GM21381 (cell line): ENCODE data around the gene GANAB.
A peak's percentile ranks its signal among the peaks of the same experiment; 100 is the strongest.
"Not testable (repeated sequence)": the region's sequence is repeated elsewhere in the genome, so short reads cannot be mapped to it uniquely, and the experiment has no call there.

Experiments used
- ATAC-seq: cut with Tn5 transposase; IDR thresholded peaks from one replicate; pipeline ENCODE4 v1.9.1; 2021; ENCODE audit warnings: mild to moderate bottlenecking, moderate library complexity; ENCODE audit not compliant: unreplicated experiment

The GANAB gene

DNA sequence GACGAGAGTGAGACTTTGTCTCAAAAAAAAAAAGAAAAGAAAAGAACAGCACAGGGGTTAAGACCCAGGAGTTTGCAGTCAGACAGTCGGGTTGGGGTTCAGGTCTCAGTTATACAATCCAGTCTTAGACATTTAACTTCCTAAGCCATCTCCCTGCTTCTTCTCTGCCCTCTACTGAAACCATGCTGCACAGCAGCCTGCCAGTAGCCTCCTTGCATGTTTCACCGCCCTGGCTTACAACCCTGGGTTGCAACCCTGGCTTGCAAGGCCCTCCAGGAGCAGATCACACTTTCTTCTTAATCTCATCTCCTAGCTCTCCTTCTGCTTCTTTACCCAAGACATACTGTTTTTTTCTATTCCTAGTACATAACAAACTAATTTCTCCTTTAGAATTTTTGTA lies 18.7 kb downstream of the GANAB start:
- ATAC-seq: no peak

DNA sequence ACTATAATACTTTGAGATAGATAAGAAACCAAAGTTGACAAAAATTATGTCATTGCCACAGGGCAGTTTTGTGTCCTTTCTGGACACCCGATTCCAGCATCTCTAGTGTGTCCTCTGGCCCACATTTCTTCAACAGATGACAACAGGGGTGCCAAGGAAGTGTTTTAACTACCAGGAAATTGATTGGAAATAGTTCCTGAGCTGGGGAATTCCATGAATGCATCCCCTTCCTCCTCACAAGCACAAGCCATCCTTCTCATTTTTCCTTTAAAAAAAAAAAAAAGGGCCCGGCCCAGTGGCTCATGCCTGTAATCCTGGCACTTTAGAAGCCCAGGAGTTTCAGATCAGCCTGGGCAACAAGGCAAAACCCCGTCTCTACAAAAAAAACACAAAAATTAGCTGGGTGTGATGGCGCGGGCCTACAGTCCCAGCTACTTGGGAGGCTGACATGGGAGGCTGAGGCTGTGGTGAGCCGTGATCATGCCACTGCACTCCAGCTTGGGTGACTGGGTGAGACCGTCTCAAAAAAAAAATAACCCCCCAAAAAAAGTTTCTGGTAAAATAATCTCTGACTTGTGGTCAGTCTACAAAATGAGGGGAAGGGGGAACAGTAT lies 23.8 kb downstream of the GANAB start:
- ATAC-seq: no peak

DNA sequence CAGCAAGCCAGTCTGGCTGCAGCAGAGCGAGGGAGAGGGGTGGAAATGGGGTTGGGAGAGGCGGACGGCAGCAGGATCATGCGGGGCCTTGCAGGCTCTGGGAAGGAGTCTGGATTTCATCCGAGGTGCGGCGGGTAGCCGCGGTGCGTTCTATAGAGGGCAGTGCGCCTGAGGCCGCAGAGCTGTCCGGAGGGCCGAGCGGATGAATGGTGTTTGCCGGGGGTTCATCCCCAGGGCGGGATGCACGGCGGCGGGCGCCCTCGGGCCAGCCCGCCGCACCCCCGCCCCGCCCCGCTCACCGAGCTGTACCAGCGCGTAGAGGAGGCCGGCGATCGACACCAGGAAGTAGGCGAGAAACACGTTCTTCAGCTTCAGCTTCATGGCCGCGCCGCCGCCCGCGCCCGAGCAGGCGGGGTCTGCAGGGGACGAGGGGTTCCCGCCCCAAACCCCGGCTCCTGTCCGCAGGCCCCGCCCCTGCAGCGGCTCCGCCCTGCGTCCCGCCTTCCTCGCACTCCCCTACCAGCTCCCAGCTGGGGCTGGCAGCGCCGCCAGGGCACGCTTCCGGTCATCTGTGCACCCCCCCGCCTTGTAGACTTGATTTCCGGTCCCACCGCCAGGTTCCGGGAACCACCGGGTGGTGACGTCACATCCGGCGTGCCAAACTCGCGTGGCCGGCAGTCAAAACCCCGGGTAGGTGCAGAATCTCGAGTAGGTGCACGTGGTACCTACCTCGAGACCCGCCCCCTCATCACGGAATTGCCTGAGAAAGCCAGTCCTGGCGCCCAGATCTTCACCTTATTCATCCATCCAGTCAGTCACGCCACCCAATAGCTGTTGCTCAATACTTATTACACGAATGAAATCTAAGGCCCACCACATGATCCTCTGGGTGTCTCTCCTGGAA lies 24.6 kb downstream of the GANAB start, which contains the start of gene B3GAT3:
Gene B3GAT3, minus strand, starts transcription at position 420 of the 904 bp plus-strand sequence. Its CDS starts 39 bp downstream, at position 381.
- ATAC-seq: peak; percentile 94

DNA sequence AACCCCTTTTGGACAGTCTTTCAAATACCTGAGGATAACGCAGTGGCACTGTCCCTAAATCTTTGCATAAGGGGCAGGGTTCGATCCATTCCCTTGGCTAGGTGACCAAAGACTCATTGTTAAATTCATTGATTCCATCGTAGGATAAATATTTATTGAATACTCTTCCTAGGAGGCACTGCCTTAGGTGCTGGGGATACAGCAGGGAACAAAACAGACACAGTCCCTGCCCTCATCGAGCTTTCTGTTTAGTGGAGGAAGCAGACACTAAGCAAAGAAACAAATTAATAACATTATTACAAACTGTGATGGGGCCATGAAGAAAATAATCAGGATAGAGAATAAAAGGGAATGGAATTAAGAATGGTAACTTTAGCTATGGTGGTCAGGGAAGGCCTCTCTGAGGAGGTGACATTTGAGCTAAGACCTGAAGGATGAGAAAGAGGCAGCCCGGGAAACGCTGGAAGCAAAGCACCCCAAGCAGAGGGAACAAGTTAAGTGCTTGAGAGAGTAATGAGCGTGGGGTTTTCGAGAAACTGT lies 25.3 kb downstream of the GANAB start:
- no peak for ATAC-seq

DNA sequence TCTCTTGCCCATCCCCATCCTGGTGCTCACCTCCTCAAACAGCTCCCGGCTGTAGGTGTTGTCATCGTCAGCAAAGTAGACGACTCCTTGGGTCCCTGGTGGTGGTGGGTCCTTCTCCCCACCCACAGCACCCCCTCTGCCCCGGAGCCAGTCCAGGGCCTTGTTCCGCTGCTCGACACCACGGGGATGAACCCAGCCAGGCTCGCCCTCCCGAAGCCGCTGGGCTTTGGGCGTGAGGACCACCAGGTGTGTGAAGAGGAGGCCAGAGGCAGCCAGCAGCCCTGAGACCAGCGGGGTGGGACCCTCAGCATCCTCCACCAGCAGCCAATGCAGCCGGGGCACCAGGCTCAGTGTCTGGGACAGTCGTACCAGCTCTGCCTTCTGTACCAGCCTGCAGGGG lies 29.5 kb downstream of the GANAB start:
- ATAC-seq: not testable (repeated sequence)

DNA sequence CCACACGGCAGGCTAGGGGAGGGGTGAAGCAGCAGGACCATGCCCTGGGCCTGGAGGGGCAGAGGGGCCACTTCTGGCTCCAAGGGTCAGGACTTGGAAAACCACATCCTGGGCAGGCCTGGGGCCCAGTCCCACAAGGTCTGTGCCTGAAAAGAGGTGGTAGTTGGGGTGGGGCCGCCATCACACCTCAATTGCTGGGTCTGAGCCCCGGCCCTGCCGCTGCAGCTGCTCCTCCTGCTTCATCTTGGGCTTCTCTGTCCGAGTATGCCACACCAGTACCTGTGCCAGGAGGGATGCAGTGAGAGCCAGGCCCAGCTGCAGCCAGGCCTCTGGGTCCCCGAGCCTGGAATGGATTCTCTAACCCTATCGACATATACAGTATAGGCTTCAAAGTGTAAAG lies 30.9 kb downstream of the GANAB start:
- no peak for ATAC-seq

DNA sequence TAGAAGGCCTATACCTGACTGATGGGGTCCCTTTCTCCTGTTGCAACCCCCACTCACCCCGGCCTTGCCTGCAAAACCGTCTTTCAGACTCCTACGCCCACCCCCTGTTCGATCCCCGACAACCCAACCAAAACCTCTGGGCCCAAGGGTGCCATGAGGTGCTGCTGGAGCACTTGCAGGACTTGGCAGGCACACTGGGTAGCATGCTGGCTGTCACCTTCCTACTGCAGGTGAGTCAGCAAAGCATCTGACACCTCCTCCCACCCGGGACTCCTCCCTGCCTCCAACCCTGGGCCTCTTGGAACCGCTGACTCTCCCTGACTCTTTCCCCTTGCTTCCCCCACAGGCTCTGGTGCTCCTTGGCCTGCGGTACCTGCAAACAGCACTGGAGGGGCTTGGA lies 32.1 kb downstream of the GANAB start:
- no peak for ATAC-seq

DNA sequence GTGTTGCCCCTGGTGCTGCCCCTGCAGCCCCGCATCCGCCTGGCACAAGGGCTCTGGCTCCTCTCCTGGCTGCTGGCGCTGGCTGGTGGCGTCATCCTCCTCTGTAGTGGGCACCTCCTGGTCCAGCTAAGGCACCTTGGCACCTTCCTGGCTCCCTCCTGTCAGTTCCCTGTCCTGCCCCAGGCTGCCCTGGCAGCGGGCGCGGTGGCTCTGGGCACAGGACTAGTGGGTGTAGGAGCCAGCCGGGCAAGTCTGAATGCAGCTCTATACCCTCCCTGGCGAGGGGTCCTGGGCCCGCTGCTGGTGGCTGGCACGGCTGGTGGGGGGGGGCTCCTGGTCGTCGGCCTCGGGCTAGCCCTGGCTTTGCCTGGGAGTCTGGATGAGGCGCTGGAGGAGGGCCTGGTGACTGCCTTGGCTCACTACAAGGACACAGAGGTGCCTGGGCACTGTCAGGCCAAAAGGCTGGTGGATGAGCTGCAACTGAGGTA lies 33.1 kb downstream of the GANAB start:
- ATAC-seq: no peak

DNA sequence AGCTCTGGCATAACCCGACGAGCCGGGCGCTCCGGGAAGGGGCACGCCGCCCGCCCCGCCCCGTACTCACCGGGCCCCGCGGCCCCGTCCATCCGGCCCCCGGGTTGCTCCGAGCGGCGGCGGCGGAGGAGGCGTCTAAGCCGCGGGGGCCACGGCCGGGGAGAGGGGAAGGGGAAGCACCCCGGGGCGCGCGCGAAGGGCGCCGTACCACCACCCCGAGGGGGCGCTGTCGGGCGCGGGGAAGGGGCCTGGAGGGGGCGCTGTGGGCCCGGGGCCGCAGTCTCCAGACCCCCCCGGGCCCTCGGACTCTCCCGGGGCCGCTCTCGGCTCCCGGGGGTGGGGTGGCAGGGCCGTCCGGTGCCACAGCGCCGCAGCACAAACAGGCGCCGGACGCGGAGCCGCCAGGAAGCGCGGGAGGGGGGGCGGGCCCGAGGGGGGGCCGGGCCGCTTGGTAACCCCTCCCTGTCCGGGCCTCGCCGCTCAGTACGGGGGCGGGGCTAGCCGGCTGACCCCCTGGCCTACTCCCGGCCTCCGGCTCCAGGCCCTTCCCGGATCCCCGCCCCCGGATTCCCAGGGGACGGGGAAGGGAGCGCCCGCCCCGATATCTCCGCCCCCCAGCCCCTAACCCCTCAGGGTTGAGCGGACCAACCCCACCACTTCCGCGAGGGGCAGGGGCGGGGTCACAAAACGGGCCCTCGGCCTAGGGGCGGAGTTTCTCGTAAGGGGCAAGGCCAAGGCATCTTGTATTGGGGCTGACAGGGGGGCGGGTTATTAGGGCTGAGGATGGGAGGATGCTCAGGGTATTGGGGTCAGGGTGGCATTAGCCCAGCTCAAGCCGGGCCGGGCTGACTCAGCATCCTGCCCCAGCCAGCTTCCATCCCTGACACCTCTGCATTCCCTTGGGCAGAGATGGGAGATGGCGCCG lies 33.8 kb downstream of the GANAB start, which contains the start of the genes EML3 and ROM1:
Gene EML3, minus strand, starts transcription at position 410 of the 925 bp plus-strand sequence. Its CDS starts 318 bp downstream, at position 92.
Gene ROM1, plus strand, starts transcription at position 892 of the 925 bp plus-strand sequence. Its CDS starts 25 bp downstream, at position 917.
- ATAC-seq: peak; percentile 70

DNA sequence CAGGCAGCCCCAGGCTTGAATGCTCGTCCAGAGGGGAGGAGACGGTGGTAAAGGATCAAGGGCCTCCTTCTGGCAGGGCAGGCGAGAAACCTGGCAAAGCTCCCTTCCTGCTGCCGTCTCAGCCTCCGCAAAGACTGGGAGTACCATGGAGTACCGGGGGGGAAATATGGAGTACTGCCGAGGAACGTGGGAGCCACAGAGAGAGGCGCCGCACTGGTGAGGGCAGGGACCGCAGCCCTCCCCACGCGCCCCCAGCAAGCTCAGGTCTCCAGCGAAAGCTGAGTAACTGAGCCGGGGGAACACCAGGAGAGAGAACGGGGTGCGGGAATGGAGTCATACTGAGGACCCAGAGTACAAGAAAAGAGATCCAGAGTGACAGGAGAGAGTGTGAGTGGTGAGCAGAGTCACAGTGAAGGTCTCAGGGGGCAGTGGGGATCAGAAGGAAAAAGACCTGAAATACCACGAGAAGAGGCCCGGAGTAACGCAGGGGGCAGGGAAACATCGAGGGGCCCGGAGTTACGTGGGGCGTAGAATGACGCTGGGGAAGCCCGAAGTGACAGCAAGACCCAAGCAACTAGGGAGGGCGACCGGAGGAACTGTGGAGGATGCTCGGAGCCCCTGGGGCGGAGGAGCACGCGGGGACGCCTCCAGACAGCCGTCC lies 34.6 kb downstream of the GANAB start:
- no peak for ATAC-seq

DNA sequence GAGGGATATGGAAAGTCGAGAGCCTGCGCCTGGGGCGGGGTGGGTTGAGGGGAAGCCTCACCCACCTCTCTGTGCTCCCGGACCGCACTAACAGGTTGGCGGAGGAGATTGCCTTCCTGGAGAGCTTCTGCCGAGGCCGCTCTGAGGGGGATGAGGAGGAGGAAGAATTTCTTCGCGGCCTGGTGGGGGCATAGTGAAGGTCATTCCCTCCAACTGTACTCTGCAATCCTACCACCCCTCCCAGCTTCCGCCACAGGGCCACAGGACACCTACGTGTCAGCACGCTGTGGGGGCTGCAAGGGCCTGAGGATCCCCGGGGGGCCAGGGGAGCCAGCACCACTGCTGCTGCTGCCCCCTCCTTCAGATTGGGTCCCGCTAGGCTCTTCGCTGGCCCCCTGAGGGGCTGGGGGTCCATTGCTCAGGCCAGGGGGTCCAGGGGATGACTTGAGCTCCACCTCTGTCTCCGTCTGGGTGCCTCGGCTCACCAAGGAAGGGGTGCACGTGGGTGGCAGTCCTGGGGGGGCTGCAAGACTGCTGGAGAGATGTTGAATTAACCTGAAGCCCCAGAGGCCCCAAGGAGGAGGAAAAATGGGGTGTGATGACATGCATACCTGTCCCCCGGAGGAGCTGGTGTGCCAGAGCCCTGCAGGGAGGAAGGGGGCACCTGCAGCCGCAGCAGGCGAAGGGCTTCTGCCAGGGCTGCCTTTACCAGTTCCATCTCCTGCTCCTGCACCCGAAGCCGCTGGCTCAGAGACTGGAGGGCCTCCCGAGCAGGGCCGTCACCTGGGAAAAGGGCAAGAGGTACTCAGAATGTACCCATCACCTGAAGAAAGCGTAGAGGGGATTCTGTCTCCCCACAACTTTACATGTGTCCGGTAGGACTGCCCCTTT lies 35.4 kb downstream of the GANAB start:
- ATAC-seq: no peak

DNA sequence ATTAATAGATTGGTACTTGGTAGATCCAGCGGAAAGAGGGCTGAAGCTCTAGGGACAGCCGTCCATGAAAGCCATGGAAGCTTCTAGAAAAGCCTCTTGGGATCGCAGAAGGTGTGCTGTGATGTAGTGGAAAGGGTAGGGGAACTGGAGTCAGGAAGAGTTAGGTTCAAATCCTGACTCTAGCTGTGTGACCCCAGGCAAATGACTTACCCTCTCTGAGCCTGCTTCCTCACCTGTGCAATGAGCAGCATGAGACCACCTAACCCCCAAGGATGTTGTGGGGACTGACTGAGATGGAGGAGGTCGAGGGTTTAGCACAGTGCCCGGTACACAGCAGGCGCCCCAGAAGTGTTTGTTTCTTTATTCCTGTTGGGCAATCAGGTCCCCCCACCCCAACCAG lies 36.0 kb downstream of the GANAB start:
- ATAC-seq: no peak

DNA sequence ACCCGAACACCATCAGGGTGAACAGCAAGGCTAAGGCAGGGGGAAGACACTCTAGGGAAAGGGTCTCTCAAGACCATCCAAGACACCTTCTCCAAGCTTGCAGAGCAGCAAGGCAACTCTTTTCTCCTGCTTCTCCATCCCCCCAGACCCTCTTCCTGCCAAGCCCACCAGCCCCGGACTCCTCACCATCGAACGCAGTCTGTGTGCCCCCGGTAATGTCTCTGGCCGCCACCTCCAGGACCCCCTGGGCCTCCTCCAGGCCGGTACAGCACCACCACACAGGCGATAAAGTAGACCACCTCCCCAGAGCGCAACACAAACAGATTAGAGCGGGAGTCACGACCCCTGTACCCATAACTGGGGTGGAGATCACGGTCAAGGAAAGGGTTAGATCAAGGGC lies 37.6 kb downstream of the GANAB start:
- no peak for ATAC-seq

DNA sequence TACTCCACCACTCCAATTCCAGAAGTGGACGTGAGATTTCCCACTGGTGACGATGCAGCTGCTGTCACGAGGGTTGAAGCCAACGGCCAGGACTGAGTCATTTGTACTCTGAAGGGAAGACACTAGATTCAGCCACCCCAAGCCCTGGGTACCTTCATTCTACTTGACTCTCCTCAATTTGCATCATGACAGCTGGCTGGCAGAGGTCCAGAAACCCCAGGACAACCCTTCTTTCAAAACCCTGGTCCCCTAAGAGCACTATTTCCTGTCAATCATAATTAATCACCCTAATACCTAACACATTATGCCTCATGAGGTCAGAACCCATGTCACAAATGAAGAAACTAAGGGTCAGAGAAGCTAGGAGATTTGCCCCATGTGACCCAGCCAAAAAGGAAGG lies 38.7 kb downstream of the GANAB start:
- ATAC-seq: no peak

DNA sequence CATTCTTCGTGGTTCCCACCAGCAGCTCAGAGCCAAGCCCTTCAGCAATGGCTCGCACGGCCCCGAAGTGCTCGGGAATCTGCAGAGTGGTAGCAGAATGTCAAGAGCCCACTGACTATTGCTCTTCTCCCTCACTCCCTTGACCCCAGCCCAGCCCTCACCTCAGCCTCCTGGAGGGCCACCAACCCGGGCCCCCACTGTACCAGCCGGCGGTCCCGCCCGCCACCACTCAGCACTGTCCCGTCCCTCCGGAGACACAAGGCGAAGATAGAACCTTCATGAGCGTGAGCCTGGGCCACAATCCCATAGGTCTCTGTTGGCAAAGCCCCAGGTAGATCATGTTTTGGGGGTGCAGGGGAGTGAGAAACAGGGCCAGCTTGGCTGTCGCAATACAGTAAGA lies 40.5 kb downstream of the GANAB start:
- ATAC-seq: no peak

DNA sequence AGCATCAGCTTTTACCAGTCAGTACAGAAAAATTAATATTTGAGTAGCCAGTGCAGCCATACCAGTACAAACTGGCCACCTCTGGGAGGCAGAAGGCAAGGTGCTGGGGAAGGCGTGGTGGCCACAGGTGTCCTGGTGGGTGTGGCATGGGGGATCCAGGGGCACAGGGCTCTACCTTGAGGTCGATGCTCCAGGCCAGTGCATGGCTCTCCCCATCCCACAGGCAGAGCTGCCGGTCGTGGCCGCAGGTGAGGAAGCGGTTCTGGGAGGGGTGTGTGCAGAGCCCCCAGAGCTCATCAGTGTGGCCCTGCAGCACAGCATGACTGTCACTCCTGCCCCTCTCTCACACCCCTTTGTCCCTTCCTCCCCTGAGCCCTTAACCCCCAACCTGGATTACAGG lies 40.9 kb downstream of the GANAB start:
- no peak for ATAC-seq

DNA sequence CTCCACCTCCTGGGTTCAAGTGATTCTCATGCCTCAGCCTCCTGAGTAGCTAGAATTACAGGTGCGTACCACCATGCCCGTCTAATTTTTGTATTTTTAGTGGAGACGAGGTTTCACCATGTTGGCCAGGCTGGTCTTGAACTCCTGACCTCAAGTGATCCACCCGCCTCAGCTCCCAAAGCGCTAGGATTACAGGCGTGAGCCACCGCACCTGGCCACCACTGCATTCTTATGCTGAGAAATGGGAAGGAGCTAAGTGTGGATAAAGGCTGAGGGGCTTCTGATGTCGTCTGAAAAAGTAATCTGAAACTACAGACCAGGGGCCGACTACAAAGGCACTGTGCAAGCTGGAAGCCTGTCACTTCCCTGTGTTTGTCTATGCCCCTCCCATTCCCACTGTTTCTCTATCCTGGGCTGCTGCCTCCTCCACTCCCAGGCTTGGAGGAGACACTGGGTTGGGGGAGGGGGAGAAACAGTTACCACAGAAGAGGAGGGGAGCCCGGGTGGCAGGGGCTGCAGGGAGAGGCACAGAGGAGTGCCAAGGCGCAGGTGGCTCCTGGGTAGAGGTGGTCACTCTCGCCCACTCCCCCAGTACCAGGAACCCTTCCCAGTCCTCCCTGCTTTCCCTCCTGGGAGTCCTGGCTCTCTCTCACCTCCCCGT lies 41.8 kb downstream of the GANAB start:
- no peak for ATAC-seq

DNA sequence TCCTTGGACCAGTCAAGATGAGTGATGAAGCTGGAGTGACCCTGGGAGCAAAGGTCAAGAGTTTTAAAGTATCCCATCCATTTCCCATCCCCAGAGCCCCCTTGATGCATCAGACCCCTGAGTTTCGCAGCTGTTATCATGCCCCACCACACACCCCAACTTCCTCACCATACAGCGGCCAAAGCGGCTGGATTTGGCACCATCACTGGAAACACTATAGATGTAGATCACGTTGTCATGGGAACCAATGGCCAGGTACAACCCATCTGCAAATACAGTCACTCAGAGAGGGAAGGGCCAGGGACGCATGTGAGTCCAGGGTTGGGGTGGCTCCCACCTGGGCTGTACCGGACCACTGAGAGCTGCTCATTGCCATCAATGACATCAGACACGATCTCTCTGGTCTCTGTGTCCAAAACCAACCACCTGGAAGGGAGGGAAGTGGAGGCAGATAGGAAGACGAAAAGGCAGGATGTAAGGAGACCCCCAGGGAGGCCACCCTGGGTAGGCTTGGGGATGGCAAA lies 42.6 kb downstream of the GANAB start:
- no peak for ATAC-seq
